ENCODE data around the gene BPIFB6. TPM values are rescaled to one million over a fixed set of nuclear protein-coding genes. Genes with fewer than 3 reads are reported as not detected.

BPIFB6 gene
- polyA plus RNA-seq, 2 of the 4 experiments (the other 2 are of a cell fraction) = not detected

DNA sequence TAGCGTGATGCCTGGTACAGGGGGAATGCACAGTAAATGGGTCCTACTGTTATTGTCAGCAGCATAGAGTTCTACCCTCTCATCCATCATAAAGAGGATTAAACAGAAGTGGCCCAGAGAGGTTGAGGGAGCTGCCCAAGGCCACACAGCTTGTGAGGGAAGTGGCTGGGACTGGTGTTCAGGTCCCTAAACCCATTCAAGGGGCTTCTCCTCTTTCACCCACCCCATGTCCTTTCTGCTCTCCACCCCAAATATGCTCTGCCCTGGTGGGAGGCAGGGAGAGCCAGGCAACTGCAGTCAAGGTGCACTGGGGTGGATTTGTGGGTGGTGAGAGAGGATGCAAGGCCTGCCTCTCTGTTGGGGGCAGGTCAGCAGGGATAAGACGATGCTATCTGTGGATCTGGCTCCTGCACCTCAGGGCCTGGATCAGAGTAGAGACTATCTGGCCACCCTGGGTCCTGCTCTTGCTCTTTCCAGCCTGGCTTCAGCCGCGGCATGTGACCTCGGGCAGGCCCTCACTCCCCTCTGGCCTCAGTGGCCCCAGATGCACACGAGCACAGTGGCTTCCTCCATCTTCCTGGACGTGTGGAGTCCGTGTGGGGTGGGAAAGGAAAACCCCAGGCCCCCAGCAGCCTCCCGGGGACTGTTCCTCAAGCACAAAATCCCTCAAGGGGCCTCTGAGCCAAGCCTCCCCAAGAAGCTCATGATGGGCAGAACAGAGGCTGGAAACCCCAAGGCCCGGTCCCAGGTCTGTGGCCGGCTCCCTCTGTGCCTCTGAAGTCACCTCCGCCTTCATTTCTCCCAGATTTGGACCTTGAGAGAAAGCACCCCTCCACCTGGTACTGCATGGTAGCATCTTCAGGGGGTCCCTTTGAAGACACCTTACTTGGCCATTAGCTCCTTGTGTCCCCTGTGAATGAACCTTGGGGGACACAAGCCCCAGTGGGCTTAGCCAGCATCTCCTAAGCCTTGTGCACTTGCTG is 3.4 kb upstream of the BPIFB6 start:
- ChIA-PET POLR2A (no interaction called here), CTCF (interaction anchor here (2.7 kb wide), 1 partner anchor 126 kb away, joined by 7 read pairs; no protein-coding TSS in a partner anchor)
- Histone ChIP-seq H3K4me3 (no peak overlapping the region), H3K4me2 (no peak overlapping the region), H3K9me3 (no peaks in the 10 kb centered on the region), H3K4me1 (no peaks in the 10 kb centered on the region), H3K27ac (no peak overlapping the region)
- ATAC-seq (no peak), FAIRE-seq (no peak), DNase-seq (ENCODE audit: low read depth in 1 of 2, low spot score in 1 of 2) (no peak)
- TF ChIP-seq, protein P1, sequence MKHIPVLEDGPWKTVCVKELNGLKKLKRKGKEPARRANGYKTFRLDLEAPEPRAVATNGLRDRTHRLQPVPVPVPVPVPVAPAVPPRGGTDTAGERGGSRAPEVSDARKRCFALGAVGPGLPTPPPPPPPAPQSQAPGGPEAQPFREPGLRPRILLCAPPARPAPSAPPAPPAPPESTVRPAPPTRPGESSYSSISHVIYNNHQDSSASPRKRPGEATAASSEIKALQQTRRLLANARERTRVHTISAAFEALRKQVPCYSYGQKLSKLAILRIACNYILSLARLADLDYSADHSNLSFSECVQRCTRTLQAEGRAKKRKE (CRISPR knock-in tag; IDR thresholded peaks at IDR 0.05; ENCODE audit: low read depth) = no peak
- TF ChIP-seq FOXS1 (CRISPR knock-in tag; IDR thresholded peaks at IDR 0.05) (no peak), HEYL (CRISPR knock-in tag; IDR thresholded peaks at IDR 0.05) (no peak)
- TF ChIP-seq, protein P2, sequence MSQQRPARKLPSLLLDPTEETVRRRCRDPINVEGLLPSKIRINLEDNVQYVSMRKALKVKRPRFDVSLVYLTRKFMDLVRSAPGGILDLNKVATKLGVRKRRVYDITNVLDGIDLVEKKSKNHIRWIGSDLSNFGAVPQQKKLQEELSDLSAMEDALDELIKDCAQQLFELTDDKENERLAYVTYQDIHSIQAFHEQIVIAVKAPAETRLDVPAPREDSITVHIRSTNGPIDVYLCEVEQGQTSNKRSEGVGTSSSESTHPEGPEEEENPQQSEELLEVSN (IDR thresholded peaks at IDR 0.05; ENCODE audit: borderline replicate concordance, low read depth) = no peak
- 45% methylated on average over 9 of the region's 12 CpGs for WGBS (ENCODE audit: missing lambda C conversion rate)

DNA sequence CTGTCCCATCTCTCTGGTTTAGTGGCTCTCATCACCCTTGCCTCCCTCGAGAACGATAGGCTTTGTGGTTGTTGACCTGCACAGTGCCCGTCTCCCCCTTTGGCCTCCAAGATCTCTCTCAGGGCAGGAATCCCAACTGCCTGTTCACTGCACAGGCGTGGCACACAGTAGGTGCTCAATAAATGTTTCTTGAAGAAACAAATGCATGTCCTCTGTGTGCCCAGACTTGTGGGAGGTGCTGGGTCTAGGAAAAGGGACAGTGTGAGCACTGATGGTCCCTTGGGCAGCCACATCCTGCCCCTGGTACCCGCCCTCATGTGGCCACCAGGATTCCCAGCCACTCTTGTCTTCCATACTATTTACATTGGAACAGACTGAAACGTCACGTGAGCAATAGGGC is 2.6 kb upstream of the BPIFB6 start:
- Histone ChIP-seq H3K4me2 (no peak overlapping the region), H3K27ac (no peak overlapping the region), H3K4me1 (no peaks in the 10 kb centered on the region), H3K9me3 (no peaks in the 10 kb centered on the region), H3K4me3 (no peak overlapping the region)
- no peak for DNase-seq (ENCODE audit: low read depth in 1 of 2, low spot score in 1 of 2)
- no peak for TF ChIP-seq JUN (IDR thresholded peaks at IDR 0.05)
- TF ChIP-seq, protein P3, sequence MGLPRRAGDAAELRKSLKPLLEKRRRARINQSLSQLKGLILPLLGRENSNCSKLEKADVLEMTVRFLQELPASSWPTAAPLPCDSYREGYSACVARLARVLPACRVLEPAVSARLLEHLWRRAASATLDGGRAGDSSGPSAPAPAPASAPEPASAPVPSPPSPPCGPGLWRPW (IDR thresholded peaks at IDR 0.05) = no peak
- 21% methylated on average over 7 of the region's 7 CpGs for WGBS (ENCODE audit: missing lambda C conversion rate)
- ATAC-seq = no peak
- CTCF ChIA-PET = interaction anchor here (2.7 kb wide), 1 partner anchor 127 kb away, joined by 7 read pairs; no protein-coding TSS in a partner anchor
- POLR2A ChIA-PET = no interaction called here
- no peak for FAIRE-seq

DNA sequence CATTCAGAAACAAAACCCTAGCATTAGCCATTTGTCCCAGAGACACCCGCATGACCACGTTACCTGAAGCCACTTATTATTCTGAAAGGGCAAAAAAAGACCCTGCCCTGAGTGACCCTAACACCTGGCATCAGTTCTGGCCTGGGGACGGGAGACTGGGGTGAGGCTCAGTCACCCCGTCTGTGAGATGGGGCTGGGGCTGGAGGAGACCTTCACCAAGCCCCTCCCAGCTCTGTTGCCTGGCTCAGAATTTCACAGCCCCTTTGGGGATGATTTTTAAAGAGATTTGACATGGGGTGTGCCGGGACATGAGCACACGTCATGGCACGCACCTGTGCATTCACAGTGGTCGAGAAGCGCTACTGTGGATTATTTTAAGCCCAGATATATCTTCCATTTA is 1.4 kb upstream of the BPIFB6 start:
- TF ChIP-seq FOSL2 (IDR thresholded peaks at IDR 0.05) (no peak), FOSL2 (CRISPR knock-in tag; IDR thresholded peaks at IDR 0.05) (no peak), FOXS1 (CRISPR knock-in tag; IDR thresholded peaks at IDR 0.05) (no peak), RAD21 (conservative IDR thresholded peaks at IDR 0.05 in 1 of 2, IDR thresholded peaks at IDR 0.05 in 1 of 2) (no peak), HOXA7 (CRISPR knock-in tag; IDR thresholded peaks at IDR 0.05) (no peak), ZC3H11A (IDR thresholded peaks at IDR 0.05) (no peak), RARB (CRISPR knock-in tag; IDR thresholded peaks at IDR 0.05) (no peak)
- TF ChIP-seq, protein P4, sequence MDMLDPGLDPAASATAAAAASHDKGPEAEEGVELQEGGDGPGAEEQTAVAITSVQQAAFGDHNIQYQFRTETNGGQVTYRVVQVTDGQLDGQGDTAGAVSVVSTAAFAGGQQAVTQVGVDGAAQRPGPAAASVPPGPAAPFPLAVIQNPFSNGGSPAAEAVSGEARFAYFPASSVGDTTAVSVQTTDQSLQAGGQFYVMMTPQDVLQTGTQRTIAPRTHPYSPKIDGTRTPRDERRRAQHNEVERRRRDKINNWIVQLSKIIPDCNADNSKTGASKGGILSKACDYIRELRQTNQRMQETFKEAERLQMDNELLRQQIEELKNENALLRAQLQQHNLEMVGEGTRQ (IDR thresholded peaks at IDR 0.05) = no peak

DNA sequence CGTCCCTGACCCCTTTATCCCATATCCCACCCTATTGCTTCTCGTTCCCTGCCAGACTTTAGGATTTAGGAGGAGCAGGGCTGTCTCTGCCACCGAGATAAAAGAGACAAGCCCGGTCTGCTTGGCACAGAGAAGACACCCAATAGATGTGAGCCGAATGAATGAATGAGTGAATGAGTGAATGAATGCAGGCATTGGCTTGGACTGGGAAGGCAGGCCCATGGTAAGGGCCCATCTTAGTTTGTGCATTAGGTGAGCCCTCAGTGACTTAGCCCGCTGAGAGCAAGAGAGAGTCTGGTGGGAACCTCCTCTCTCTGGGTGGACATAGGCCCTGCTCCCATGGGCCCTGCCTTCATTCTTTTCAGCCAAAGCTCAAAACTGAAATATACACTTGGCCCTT is 879 bp upstream of the BPIFB6 start:
- no peaks in the 10 kb centered on the region for H3K4me1 ChIP-seq
- WGBS (ENCODE audit: missing lambda C conversion rate) = 28% methylated on average over 6 of the region's 6 CpGs
- CTCF ChIA-PET = no interaction called here

More for the DNA sequence above, 1.4 kb upstream of the BPIFB6 start:
- 16% methylated on average over 9 of the region's 9 CpGs for WGBS (ENCODE audit: missing lambda C conversion rate)
- ATAC-seq = no peak
- POLR2A ChIA-PET = no interaction called here
- no peak for DNase-seq (ENCODE audit: low read depth in 1 of 2, low spot score in 1 of 2)
- CTCF ChIA-PET = interaction anchor here (0.8 kb wide), 1 partner anchor 45 kb away, joined by 3 read pairs; no protein-coding TSS in a partner anchor
- H3K4me2 ChIP-seq = no peak overlapping the region
- H3K9me3 ChIP-seq = no peaks in the 10 kb centered on the region
- H3K27ac ChIP-seq = no peak overlapping the region
- H3K4me1 ChIP-seq = no peaks in the 10 kb centered on the region
- FAIRE-seq = no peak
- no peak overlapping the region for H3K4me3 ChIP-seq

More for the DNA sequence above, 879 bp upstream of the BPIFB6 start:
- no peak overlapping the region for H3K4me3 ChIP-seq
- POLR2A ChIA-PET = no interaction called here
- ATAC-seq (no peak), DNase-seq (ENCODE audit: low read depth in 1 of 2, low spot score in 1 of 2) (no peak), FAIRE-seq (no peak)
- no peaks in the 10 kb centered on the region for H3K9me3 ChIP-seq
- no peak overlapping the region for H3K4me2 ChIP-seq
- H3K27ac ChIP-seq = no peak overlapping the region
- TF ChIP-seq, protein P5, sequence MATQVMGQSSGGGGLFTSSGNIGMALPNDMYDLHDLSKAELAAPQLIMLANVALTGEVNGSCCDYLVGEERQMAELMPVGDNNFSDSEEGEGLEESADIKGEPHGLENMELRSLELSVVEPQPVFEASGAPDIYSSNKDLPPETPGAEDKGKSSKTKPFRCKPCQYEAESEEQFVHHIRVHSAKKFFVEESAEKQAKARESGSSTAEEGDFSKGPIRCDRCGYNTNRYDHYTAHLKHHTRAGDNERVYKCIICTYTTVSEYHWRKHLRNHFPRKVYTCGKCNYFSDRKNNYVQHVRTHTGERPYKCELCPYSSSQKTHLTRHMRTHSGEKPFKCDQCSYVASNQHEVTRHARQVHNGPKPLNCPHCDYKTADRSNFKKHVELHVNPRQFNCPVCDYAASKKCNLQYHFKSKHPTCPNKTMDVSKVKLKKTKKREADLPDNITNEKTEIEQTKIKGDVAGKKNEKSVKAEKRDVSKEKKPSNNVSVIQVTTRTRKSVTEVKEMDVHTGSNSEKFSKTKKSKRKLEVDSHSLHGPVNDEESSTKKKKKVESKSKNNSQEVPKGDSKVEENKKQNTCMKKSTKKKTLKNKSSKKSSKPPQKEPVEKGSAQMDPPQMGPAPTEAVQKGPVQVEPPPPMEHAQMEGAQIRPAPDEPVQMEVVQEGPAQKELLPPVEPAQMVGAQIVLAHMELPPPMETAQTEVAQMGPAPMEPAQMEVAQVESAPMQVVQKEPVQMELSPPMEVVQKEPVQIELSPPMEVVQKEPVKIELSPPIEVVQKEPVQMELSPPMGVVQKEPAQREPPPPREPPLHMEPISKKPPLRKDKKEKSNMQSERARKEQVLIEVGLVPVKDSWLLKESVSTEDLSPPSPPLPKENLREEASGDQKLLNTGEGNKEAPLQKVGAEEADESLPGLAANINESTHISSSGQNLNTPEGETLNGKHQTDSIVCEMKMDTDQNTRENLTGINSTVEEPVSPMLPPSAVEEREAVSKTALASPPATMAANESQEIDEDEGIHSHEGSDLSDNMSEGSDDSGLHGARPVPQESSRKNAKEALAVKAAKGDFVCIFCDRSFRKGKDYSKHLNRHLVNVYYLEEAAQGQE (IDR thresholded peaks at IDR 0.05) = no peak
- TF ChIP-seq TFCP2L1 (CRISPR knock-in tag; IDR thresholded peaks at IDR 0.05) (no peak), ESRRA (IDR thresholded peaks at IDR 0.05; ENCODE audit: borderline replicate concordance, low read length) (no peak)

All from A549 (cell line).